Myocyte (in vitro differentiated cells): ENCODE data around the gene SCLY. TPM values are rescaled to one million over a fixed set of nuclear protein-coding genes. Genes with fewer than 3 reads are reported as not detected.
A peak's percentile ranks its signal among the peaks of the same experiment; 100 is the strongest.
"Not testable (repeated sequence)": the region's sequence is repeated elsewhere in the genome, so short reads cannot be mapped to it uniquely, and the experiment has no call there.

Source experiments
- DNase-seq: peaks from one replicate; pipeline ENCODE4 v3.0.0-alpha.2; 2012; ENCODE audit warnings: low read depth
- total RNA-seq: library from RNA; depleted of rRNA; stranded (reverse); fragments of >200 nt; gene quantifications from 2 replicates; pipeline ENCODE4 v1.2.3, GENCODE V29; 2014

The SCLY gene
- total RNA-seq, 1 donor from 2014 or later, result 20.6 TPM

GRCh38 chr2:238039985-238040384 is 20.8 kb upstream of the SCLY start:
- no peak for DNase-seq

- no peak for DNase-seq
These were observed 19.9 kb upstream of the SCLY start for GRCh38 chr2:238040918-238041317.

- no peak for DNase-seq
These were observed 18.7 kb upstream of the SCLY start for GRCh38 chr2:238042090-238042489.

GRCh38 chr2:238042849-238043584 is 17.8 kb upstream of the SCLY start:
- no peak for DNase-seq

GRCh38 chr2:238043851-238044250 is 16.9 kb upstream of the SCLY start:
- peak; percentile 38 for DNase-seq

GRCh38 chr2:238045575-238045974 is 15.2 kb upstream of the SCLY start:
- DNase-seq, result no peak

- DNase-seq, result no peak
These were observed 14.0 kb upstream of the SCLY start for GRCh38 chr2:238046725-238047270.

GRCh38 chr2:238053191-238053776 is 7.5 kb upstream of the SCLY start:
- no peak for DNase-seq

- DNase-seq, result no peak
These were observed 5.0 kb upstream of the SCLY start for GRCh38 chr2:238055841-238056240.

- not testable (repeated sequence) for DNase-seq
These were observed 2.9 kb upstream of the SCLY start for GRCh38 chr2:238057696-238058575.

- no peak for DNase-seq
These were observed 1.3 kb upstream of the SCLY start for GRCh38 chr2:238059505-238059904.

- no peak for DNase-seq
These were observed 682 bp upstream of the SCLY start for GRCh38 chr2:238060096-238060541.

GRCh38 chr2:238061315-238062202 is 758 bp downstream of the SCLY start:
- DNase-seq, result peak; percentile 44

GRCh38 chr2:238063414-238064189 is 2.8 kb downstream of the SCLY start:
- DNase-seq, result peak; percentile 68

GRCh38 chr2:238064376-238064775 is 3.6 kb downstream of the SCLY start:
- no peak for DNase-seq

- no peak for DNase-seq
These were observed 4.5 kb downstream of the SCLY start for GRCh38 chr2:238065071-238065846.

- no peak for DNase-seq
These were observed 5.4 kb downstream of the SCLY start for GRCh38 chr2:238066218-238066617.

GRCh38 chr2:238066718-238067117 is 5.9 kb downstream of the SCLY start:
- not testable (repeated sequence) for DNase-seq

GRCh38 chr2:238067939-238068338 is 7.1 kb downstream of the SCLY start:
- no peak for DNase-seq
